Testis (tissue), 2 donors: ENCODE measurements around the gene FRMD5.

Experiments
- POLR2A ChIP-seq: fragments of 450-650 bp; IDR thresholded peaks from one replicate; pipeline ENCODE4 v1.6.1; 2017; ENCODE audit warnings: antibody characterized with exemption, mild to moderate bottlenecking, moderate library complexity
- TF ChIP-seq, protein P1 (sequence below), 3 experiments: fragments of 450-650 bp in 2 of 3; fragments of 200-600 bp in 1 of 3; sonication (generic) in 1 of 3; IDR thresholded peaks; one replicate each; pipeline ENCODE4 v1.5.1; 2016 to 2019; ENCODE audit warnings: antibody characterized with exemption in 3 of 3, mild to moderate bottlenecking in 2 of 3, moderate library complexity in 1 of 3

DNA sequence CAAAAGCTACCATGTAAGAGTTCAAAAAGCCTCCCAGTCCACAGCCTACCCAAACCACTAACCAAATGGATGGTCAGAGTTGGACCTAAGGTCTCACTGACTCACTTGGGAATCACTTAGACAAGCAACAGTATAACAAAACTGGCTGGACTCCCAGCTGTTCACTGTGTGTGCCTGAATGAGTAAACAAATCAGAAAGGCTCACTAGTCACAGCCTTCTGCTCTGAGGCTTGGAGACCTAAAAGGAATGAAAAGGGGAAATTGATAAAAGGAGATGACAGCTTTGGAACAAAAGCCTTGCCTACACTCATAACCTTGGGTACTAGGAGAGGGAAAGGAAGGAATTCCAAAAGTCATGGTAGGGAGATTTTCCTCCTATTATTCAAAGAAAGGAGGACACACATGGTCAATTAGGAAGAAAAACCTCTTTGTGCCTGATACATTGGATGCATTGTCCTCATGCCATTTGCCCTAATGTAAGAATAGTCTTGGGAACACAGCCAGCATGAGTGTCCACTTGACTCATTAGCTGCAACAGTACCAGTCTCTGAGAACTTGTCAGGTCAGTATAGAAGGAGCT lies 92.3 kb downstream of the FRMD5 start:
- TF ChIP-seq, protein P1, sequence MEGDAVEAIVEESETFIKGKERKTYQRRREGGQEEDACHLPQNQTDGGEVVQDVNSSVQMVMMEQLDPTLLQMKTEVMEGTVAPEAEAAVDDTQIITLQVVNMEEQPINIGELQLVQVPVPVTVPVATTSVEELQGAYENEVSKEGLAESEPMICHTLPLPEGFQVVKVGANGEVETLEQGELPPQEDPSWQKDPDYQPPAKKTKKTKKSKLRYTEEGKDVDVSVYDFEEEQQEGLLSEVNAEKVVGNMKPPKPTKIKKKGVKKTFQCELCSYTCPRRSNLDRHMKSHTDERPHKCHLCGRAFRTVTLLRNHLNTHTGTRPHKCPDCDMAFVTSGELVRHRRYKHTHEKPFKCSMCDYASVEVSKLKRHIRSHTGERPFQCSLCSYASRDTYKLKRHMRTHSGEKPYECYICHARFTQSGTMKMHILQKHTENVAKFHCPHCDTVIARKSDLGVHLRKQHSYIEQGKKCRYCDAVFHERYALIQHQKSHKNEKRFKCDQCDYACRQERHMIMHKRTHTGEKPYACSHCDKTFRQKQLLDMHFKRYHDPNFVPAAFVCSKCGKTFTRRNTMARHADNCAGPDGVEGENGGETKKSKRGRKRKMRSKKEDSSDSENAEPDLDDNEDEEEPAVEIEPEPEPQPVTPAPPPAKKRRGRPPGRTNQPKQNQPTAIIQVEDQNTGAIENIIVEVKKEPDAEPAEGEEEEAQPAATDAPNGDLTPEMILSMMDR (IDR thresholded peaks at IDR 0.05) = no peak
- TF ChIP-seq POLR2A = no peak
